KMS-11 (cell line): ENCODE measurements around the gene STAB1.

Source experiments
- H2AFZ ChIP-seq: fragments of 200-600 bp; sonication (generic); 2 replicates; pipeline ENCODE4 v1.6.1; 2016; ENCODE audit warnings: antibody characterized with exemption, mixed run types, low read depth
- H3K27ac ChIP-seq: fragments of 200-600 bp; sonication (generic); 2 replicates; pipeline ENCODE4 v1.6.1; 2016; ENCODE audit warnings: mild to moderate bottlenecking, mixed run types
- H3K27me3 ChIP-seq: fragments of 200-600 bp; sonication (generic); 2 replicates; pipeline ENCODE4 v1.6.1; 2017; ENCODE audit warnings: mild to moderate bottlenecking, low read depth, mixed run types, moderate library complexity; ENCODE audit not compliant: insufficient read depth
- H3K36me3 ChIP-seq: fragments of 200-600 bp; sonication (generic); 2 replicates; pipeline ENCODE4 v1.6.1; 2017; ENCODE audit warnings: mild to moderate bottlenecking, mixed run types; ENCODE audit not compliant: insufficient read depth
- H3K4me1 ChIP-seq: fragments of 200-600 bp; sonication (generic); 2 replicates; pipeline ENCODE4 v1.6.1; 2016; ENCODE audit warnings: mild to moderate bottlenecking, low read depth, mixed run types; ENCODE audit not compliant: poor library complexity, severe bottlenecking
- H3K4me2 ChIP-seq: fragments of 200-600 bp; sonication (generic); 2 replicates; pipeline ENCODE4 v1.7.0; 2016; ENCODE audit warnings: mild to moderate bottlenecking, mixed run types
- H3K4me3 ChIP-seq: fragments of 200-600 bp; sonication (generic); IDR thresholded peaks from 2 replicates; pipeline ENCODE4 v1.6.1; 2017; ENCODE audit warnings: low read depth, low read length, mixed read lengths; ENCODE audit not compliant: insufficient read depth
- H3K79me2 ChIP-seq: fragments of 200-600 bp; sonication (generic); 2 replicates; pipeline ENCODE4 v1.6.1; 2016; ENCODE audit warnings: low read depth, mixed run types; ENCODE audit not compliant: insufficient read depth
- H3K9ac ChIP-seq: fragments of 200-600 bp; sonication (generic); 2 replicates; pipeline ENCODE4 v1.6.1; 2016; ENCODE audit warnings: mild to moderate bottlenecking, mixed run types
- H4K20me1 ChIP-seq: fragments of 200-600 bp; sonication (generic); 2 replicates; pipeline ENCODE4 v1.6.1; 2016; ENCODE audit warnings: mild to moderate bottlenecking, mixed run types; ENCODE audit not compliant: insufficient read depth
- TF ChIP-seq, protein P1 (sequence below): fragments of 200-600 bp; sonication (generic); conservative IDR thresholded peaks from 2 replicates; pipeline ENCODE4 v1.6.1; 2017; ENCODE audit warnings: low read depth, mild to moderate bottlenecking, antibody characterized with exemption, low read length, moderate library complexity, mixed read lengths

Gene STAB1

DNA sequence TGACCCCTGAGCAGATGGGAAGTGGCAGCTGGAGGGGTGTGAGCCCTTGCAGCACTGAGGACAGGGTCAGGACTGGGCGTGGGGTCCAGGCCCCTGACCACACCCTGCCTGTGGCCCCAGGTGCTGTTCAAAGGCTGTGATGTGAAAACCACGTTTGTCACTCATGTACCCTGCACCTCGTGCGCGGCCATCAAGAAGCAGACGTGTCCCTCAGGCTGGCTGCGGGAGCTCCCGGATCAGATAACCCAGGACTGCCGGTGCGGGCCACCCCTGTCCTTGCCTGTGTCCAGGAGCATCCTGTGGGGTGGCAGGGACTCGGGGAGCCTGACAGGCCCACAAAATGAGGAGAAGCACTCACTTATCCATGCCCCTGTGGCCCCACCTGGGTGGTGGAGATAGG, 5.9 kb downstream of the STAB1 start:
- TF ChIP-seq, protein P1, sequence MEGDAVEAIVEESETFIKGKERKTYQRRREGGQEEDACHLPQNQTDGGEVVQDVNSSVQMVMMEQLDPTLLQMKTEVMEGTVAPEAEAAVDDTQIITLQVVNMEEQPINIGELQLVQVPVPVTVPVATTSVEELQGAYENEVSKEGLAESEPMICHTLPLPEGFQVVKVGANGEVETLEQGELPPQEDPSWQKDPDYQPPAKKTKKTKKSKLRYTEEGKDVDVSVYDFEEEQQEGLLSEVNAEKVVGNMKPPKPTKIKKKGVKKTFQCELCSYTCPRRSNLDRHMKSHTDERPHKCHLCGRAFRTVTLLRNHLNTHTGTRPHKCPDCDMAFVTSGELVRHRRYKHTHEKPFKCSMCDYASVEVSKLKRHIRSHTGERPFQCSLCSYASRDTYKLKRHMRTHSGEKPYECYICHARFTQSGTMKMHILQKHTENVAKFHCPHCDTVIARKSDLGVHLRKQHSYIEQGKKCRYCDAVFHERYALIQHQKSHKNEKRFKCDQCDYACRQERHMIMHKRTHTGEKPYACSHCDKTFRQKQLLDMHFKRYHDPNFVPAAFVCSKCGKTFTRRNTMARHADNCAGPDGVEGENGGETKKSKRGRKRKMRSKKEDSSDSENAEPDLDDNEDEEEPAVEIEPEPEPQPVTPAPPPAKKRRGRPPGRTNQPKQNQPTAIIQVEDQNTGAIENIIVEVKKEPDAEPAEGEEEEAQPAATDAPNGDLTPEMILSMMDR = no peak
- no peak overlapping the region for H3K27ac ChIP-seq
- H3K4me3 ChIP-seq = no peak overlapping the region
- no peaks in the 10 kb centered on the region for H3K79me2 ChIP-seq
- H3K4me2 ChIP-seq = no peak overlapping the region
- no peak overlapping the region for H3K9ac ChIP-seq
- H4K20me1 ChIP-seq = no peaks in the 10 kb centered on the region
- no peak overlapping the region for H2AFZ ChIP-seq
- H3K4me1 ChIP-seq = no peaks in the 10 kb centered on the region
- no peaks in the 10 kb centered on the region for H3K27me3 ChIP-seq
- no peaks in the 10 kb centered on the region for H3K36me3 ChIP-seq

DNA sequence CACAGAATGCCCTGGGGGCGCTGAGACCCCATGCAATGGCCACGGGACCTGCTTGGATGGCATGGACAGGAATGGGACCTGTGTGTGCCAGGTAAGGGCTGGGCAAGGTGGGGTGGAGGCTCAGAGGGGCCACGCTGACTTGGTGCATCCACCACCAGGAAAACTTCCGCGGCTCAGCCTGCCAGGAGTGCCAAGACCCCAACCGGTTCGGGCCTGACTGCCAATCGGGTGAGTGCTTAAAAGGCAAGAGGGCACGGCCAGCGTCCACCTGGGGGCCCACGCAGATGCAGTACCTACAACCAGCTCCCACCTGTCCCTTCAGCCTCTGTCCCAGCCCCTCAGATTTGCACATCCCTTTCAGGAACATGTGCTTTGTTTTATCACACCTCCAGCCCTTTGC, 6.9 kb downstream of the STAB1 start:
- Histone ChIP-seq H3K9ac (no peak overlapping the region), H3K27me3 (no peaks in the 10 kb centered on the region), H2AFZ (no peak overlapping the region), H3K27ac (no peak overlapping the region), H3K36me3 (no peaks in the 10 kb centered on the region), H3K79me2 (no peaks in the 10 kb centered on the region), H3K4me2 (no peak overlapping the region), H3K4me3 (no peak overlapping the region), H4K20me1 (no peaks in the 10 kb centered on the region), H3K4me1 (no peaks in the 10 kb centered on the region)
- TF ChIP-seq, protein P1 = no peak

GRCh38 chr3:52502808-52503350, 7.7 kb downstream of the STAB1 start:
- no peak overlapping the region for H3K27ac ChIP-seq
- H3K4me2 ChIP-seq = no peak overlapping the region
- no peaks in the 10 kb centered on the region for H3K27me3 ChIP-seq
- no peak overlapping the region for H3K4me3 ChIP-seq
- no peak overlapping the region for H2AFZ ChIP-seq
- TF ChIP-seq, protein P1 = no peak
- no peaks in the 10 kb centered on the region for H3K79me2 ChIP-seq
- no peaks in the 10 kb centered on the region for H4K20me1 ChIP-seq
- H3K36me3 ChIP-seq = no peaks in the 10 kb centered on the region
- H3K9ac ChIP-seq = no peak overlapping the region
- H3K4me1 ChIP-seq = no peaks in the 10 kb centered on the region

DNA sequence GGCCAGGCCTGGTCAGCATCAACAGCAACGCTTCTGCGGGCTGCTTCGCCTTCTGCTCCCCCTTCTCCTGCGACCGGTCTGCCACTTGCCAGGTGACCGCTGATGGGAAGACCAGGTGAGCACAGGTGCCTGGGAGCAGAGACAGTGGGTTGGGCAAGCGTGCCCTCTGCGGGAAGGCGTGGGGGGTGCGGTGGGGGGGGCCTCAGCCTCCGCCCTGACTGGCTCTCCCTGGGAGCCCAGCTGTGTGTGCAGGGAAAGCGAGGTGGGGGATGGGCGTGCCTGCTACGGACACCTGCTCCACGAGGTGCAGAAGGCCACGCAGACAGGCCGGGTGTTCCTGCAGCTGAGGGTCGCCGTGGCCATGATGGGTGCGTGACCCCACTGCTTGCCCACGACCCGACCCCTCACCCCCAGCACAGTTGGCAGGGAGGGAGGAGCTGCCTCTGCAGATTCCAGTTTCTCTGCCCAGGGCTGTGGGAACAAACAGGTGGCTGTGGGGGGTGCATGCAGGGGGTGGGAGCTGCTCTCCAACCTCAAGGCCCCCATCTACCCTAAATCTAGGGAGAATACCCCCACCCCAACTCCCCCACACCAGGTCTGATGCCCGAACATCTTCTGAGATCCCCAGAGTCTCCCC, 8.8 kb downstream of the STAB1 start:
- Histone ChIP-seq H3K27me3 (no peaks in the 10 kb centered on the region), H4K20me1 (no peaks in the 10 kb centered on the region), H3K4me3 (no peak overlapping the region), H3K4me1 (no peaks in the 10 kb centered on the region), H3K9ac (no peak overlapping the region), H3K4me2 (no peak overlapping the region), H3K79me2 (no peaks in the 10 kb centered on the region), H3K36me3 (no peaks in the 10 kb centered on the region), H3K27ac (no peak overlapping the region), H2AFZ (no peak overlapping the region)
- TF ChIP-seq, protein P1 = no peak
